ENCODE results near the gene PPP6R2.

PPP6R2 gene

DNA sequence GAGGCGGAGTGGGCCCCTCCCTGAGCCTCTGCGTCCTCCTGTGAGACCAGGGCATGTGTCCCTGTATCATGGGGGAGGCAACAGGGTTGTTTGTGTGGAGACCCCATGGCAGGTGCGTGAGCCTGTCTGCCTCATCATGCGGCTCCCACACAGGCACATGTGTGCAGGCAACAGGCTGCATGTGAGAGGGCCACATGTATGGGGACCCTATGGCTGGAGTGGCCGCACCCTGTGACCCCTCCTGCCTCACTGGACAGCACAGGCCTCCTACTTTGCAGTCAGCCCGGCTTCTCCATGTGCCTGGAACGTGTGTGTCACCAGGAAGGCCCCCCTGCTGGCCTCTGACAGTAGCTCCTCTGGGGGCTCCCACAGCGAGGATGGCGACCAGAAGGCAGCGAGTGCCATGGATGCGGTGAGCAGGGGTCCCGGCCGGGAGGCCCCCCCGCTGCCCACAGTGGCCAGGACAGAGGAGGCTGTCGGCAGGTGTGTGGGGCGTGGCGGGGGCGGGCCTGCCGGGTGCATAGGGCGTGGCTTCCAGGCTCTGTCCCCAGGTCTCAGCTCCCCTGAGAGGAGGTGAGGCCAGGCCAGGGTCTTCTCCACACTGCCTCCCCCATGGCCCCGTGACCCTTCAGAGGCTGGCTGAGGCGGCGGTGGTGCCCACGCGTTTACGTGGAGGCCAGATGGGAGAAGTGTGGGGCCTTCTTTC lies 97.6 kb downstream of the PPP6R2 start:
- Histone ChIP-seq H3K27ac (no peak overlapping the region), H4K20me1 (ENCODE audit: insufficient read depth) (no peaks in the 10 kb centered on the region), H3K27me3 (ENCODE audit: insufficient read depth, low read depth) (no peaks in the 10 kb centered on the region), H2AFZ (ENCODE audit: low read depth) (no peak overlapping the region), H3K4me2 (no peak overlapping the region), H3K9ac (no peak overlapping the region), H3K4me1 (ENCODE audit: low read depth, poor library complexity, severe bottlenecking) (no peaks in the 10 kb centered on the region), H3K36me3 (ENCODE audit: insufficient read depth) (no peaks in the 10 kb centered on the region), H3K4me3 (IDR thresholded peaks at IDR 0.05; ENCODE audit: insufficient read depth, low read depth, low read length) (no peak overlapping the region), H3K79me2 (ENCODE audit: insufficient read depth, low read depth) (no peaks in the 10 kb centered on the region)
- no peak for TF ChIP-seq CTCF (conservative IDR thresholded peaks at IDR 0.05; ENCODE audit: low read depth, low read length)

- H3K27ac ChIP-seq: no peak overlapping the region
- no peaks in the 10 kb centered on the region for H3K36me3 ChIP-seq (ENCODE audit: insufficient read depth)
- H2AFZ ChIP-seq (ENCODE audit: low read depth): no peak overlapping the region
- TF ChIP-seq CTCF (conservative IDR thresholded peaks at IDR 0.05; ENCODE audit: low read depth, low read length): no peak
- H3K4me1 ChIP-seq (ENCODE audit: low read depth, poor library complexity, severe bottlenecking): no peaks in the 10 kb centered on the region
- no peaks in the 10 kb centered on the region for H3K79me2 ChIP-seq (ENCODE audit: insufficient read depth, low read depth)
- no peak overlapping the region for H3K4me3 ChIP-seq (IDR thresholded peaks at IDR 0.05; ENCODE audit: insufficient read depth, low read depth, low read length)
- H3K4me2 ChIP-seq: no peak overlapping the region
- H3K9ac ChIP-seq: no peak overlapping the region
- no peaks in the 10 kb centered on the region for H4K20me1 ChIP-seq (ENCODE audit: insufficient read depth)
- H3K27me3 ChIP-seq (ENCODE audit: insufficient read depth, low read depth): no peaks in the 10 kb centered on the region
Observed at GRCh38 chr22:50441428-50441993, 98.4 kb downstream of the PPP6R2 start.

- Histone ChIP-seq H3K36me3 (ENCODE audit: insufficient read depth) (no peaks in the 10 kb centered on the region), H4K20me1 (ENCODE audit: insufficient read depth) (no peaks in the 10 kb centered on the region)
Observed at GRCh38 chr22:50443197-50443596, 100.1 kb downstream of the PPP6R2 start.

DNA sequence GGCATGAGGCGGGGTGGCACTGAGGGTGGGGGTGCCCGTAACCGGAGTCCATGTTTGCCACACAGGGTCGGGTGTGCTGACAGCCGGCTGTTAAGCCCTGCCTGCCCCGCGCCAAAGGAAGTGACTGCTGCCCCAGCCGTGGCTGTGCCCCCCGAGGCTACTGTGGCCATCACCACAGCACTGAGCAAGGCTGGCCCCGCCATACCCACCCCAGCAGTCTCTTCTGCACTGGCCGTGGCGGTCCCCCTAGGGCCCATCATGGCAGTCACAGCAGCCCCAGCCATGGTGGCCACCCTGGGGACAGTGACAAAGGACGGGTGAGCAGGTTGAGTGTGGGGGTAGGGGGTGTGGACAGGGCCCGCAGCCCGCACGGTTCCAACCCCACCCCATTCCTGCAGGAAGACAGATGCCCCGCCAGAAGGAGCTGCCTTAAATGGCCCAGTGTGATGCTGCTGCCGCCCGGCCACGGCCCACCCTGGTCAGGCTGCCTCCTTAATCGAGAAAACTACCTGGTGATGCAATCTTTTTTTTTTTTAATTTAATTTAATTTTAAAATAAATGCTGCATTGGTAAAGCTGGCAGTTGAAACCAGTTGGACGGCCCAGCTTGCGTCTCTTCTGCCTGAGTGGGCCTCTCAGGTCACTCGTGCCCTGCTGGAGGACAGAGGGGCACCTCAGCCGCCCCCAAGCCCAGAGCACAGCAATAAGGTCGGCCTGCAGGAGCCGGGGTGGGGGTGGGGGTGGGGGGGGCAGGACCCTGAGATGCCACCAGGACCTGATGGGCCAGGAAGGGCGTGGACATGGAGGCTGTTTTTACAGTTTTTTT lies 100.9 kb downstream of the PPP6R2 start:
- Histone ChIP-seq H3K27ac (no peak overlapping the region), H4K20me1 (ENCODE audit: insufficient read depth) (no peaks in the 10 kb centered on the region), H3K9ac (no peak overlapping the region), H3K4me3 (IDR thresholded peaks at IDR 0.05; ENCODE audit: insufficient read depth, low read depth, low read length) (no peak overlapping the region), H3K36me3 (ENCODE audit: insufficient read depth) (peaks cover 2% of the 10 kb centered on the region; the same call in 1 of the 2 replicates), H2AFZ (ENCODE audit: low read depth) (no peak overlapping the region), H3K4me1 (ENCODE audit: low read depth, poor library complexity, severe bottlenecking) (no peaks in the 10 kb centered on the region), H3K27me3 (ENCODE audit: insufficient read depth, low read depth) (no peaks in the 10 kb centered on the region), H3K79me2 (ENCODE audit: insufficient read depth, low read depth) (no peaks in the 10 kb centered on the region), H3K4me2 (no peak overlapping the region)
- TF ChIP-seq CTCF (conservative IDR thresholded peaks at IDR 0.05; ENCODE audit: low read depth, low read length): no peak

More at GRCh38 chr22:50443197-50443596, 100.1 kb downstream of the PPP6R2 start:
- no peak for TF ChIP-seq CTCF (conservative IDR thresholded peaks at IDR 0.05; ENCODE audit: low read depth, low read length)
- Histone ChIP-seq H2AFZ (ENCODE audit: low read depth) (no peak overlapping the region), H3K9ac (no peak overlapping the region), H3K4me3 (IDR thresholded peaks at IDR 0.05; ENCODE audit: insufficient read depth, low read depth, low read length) (no peak overlapping the region), H3K4me2 (no peak overlapping the region), H3K27me3 (ENCODE audit: insufficient read depth, low read depth) (no peaks in the 10 kb centered on the region), H3K79me2 (ENCODE audit: insufficient read depth, low read depth) (no peaks in the 10 kb centered on the region), H3K4me1 (ENCODE audit: low read depth, poor library complexity, severe bottlenecking) (no peaks in the 10 kb centered on the region), H3K27ac (no peak overlapping the region)
